Measurements from ENCODE around the gene HSD17B1. TPM values are rescaled to one million over a fixed set of nuclear protein-coding genes. Genes with fewer than 3 reads are reported as not detected.

HSD17B1 gene
- total and polyA plus RNA-seq, 2 of the 13 experiments (the other 11 are each of a cell fraction or from before 2014, with no cell fraction given): 0.54 to 0.93 TPM

- peak; percentile 93 for TF ChIP-seq ZFX (CRISPR knock-in tag; IDR thresholded peaks at IDR 0.05; ENCODE audit: low read depth)
- no peak for TF ChIP-seq ZNF816 (CRISPR knock-in tag; IDR thresholded peaks at IDR 0.05; ENCODE audit: borderline replicate concordance)
- TF ChIP-seq, protein P1, sequence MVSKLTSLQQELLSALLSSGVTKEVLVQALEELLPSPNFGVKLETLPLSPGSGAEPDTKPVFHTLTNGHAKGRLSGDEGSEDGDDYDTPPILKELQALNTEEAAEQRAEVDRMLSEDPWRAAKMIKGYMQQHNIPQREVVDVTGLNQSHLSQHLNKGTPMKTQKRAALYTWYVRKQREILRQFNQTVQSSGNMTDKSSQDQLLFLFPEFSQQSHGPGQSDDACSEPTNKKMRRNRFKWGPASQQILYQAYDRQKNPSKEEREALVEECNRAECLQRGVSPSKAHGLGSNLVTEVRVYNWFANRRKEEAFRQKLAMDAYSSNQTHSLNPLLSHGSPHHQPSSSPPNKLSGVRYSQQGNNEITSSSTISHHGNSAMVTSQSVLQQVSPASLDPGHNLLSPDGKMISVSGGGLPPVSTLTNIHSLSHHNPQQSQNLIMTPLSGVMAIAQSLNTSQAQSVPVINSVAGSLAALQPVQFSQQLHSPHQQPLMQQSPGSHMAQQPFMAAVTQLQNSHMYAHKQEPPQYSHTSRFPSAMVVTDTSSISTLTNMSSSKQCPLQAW (CRISPR knock-in tag; IDR thresholded peaks at IDR 0.05): peak; percentile 97
- TF ChIP-seq ZNF678 (CRISPR knock-in tag; IDR thresholded peaks at IDR 0.05): peak; percentile 92
- TF ChIP-seq, protein P2, sequence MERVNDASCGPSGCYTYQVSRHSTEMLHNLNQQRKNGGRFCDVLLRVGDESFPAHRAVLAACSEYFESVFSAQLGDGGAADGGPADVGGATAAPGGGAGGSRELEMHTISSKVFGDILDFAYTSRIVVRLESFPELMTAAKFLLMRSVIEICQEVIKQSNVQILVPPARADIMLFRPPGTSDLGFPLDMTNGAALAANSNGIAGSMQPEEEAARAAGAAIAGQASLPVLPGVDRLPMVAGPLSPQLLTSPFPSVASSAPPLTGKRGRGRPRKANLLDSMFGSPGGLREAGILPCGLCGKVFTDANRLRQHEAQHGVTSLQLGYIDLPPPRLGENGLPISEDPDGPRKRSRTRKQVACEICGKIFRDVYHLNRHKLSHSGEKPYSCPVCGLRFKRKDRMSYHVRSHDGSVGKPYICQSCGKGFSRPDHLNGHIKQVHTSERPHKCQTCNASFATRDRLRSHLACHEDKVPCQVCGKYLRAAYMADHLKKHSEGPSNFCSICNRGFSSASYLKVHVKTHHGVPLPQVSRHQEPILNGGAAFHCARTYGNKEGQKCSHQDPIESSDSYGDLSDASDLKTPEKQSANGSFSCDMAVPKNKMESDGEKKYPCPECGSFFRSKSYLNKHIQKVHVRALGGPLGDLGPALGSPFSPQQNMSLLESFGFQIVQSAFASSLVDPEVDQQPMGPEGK (CRISPR knock-in tag; IDR thresholded peaks at IDR 0.05): peak; percentile 74; the same call in 1 of the 2 replicates
- TF ChIP-seq ZNF34 (CRISPR knock-in tag; IDR thresholded peaks at IDR 0.05; ENCODE audit: borderline replicate concordance): peak; percentile 88; the same call in 1 of the 2 replicates
- TF ChIP-seq, protein P3, sequence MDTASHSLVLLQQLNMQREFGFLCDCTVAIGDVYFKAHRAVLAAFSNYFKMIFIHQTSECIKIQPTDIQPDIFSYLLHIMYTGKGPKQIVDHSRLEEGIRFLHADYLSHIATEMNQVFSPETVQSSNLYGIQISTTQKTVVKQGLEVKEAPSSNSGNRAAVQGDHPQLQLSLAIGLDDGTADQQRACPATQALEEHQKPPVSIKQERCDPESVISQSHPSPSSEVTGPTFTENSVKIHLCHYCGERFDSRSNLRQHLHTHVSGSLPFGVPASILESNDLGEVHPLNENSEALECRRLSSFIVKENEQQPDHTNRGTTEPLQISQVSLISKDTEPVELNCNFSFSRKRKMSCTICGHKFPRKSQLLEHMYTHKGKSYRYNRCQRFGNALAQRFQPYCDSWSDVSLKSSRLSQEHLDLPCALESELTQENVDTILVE (CRISPR knock-in tag; IDR thresholded peaks at IDR 0.05): peak; percentile 95
- TF ChIP-seq ZNF12 (CRISPR knock-in tag; IDR thresholded peaks at IDR 0.05): no peak; the same call in 1 of the 2 replicates
- no peak for TF ChIP-seq NR3C1 (CRISPR knock-in tag; IDR thresholded peaks at IDR 0.05)
- no peak for TF ChIP-seq ZNF382 (CRISPR knock-in tag; IDR thresholded peaks at IDR 0.05; ENCODE audit: borderline replicate concordance)
- TF ChIP-seq TARDBP (CRISPR knock-in tag; IDR thresholded peaks at IDR 0.05): peak; percentile 99
- TF ChIP-seq NFYB (CRISPR knock-in tag; IDR thresholded peaks at IDR 0.05): peak; percentile 93
- TF ChIP-seq NFRKB (IDR thresholded peaks at IDR 0.05): no peak
- no peak; the same call in 1 of the 2 replicates for TF ChIP-seq MLXIP (CRISPR knock-in tag; IDR thresholded peaks at IDR 0.05; ENCODE audit: borderline replicate concordance)
- TF ChIP-seq ZNF782 (CRISPR knock-in tag; IDR thresholded peaks at IDR 0.05; ENCODE audit: borderline replicate concordance): peak; percentile 73; the same call in 1 of the 2 replicates
- peak; percentile 69; the same call in 1 of the 2 replicates for TF ChIP-seq ELF3 (CRISPR knock-in tag; IDR thresholded peaks at IDR 0.05)
- TF ChIP-seq ZNF709 (CRISPR knock-in tag; IDR thresholded peaks at IDR 0.05): 0 out of 2 replicates have a peak, but pooled peaks have one; percentile 54
- no peak; the same call in 1 of the 2 replicates for TF ChIP-seq ZNF136 (CRISPR knock-in tag; IDR thresholded peaks at IDR 0.05; ENCODE audit: low read depth)
- no peak for TF ChIP-seq ZNF879 (CRISPR knock-in tag; IDR thresholded peaks at IDR 0.05)
- TF ChIP-seq ZFP90 (CRISPR knock-in tag; IDR thresholded peaks at IDR 0.05; ENCODE audit: borderline replicate concordance): peak; percentile 78
- TF ChIP-seq FOXA3 (CRISPR knock-in tag; IDR thresholded peaks at IDR 0.05): no peak
- TF ChIP-seq ZNF230 (CRISPR knock-in tag; IDR thresholded peaks at IDR 0.05): peak; percentile 98; the same call in 1 of the 2 replicates
- TF ChIP-seq ZNF10 (CRISPR knock-in tag; IDR thresholded peaks at IDR 0.05; ENCODE audit: borderline replicate concordance, low read depth): no peak
Measured at GRCh38 chr17:42566883-42567573, 14.3 kb downstream of the HSD17B1 start, which contains the start of gene MLX (continued).
